ENCODE measurements around the gene POU6F1.

DNA sequence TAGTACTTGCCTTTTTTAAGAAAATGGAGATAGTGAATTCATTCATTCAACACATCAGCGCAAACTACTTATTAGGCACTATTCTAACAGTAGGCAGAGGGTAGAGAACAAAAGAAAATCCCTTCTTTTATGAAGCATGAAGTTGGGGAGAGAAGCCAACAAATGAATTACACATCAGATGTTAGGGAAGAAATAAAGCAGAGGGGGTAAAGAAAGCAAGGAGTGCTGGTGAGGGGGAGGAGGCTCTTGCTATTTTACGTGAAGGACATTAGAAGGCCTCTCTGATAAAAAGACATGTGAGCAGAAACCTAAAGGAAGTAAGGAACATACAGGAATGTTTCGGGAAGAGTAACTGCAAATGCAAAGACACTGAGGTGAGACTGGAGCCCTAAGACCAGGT, 67.1 kb downstream of the POU6F1 start:
- TF ChIP-seq, protein P1, sequence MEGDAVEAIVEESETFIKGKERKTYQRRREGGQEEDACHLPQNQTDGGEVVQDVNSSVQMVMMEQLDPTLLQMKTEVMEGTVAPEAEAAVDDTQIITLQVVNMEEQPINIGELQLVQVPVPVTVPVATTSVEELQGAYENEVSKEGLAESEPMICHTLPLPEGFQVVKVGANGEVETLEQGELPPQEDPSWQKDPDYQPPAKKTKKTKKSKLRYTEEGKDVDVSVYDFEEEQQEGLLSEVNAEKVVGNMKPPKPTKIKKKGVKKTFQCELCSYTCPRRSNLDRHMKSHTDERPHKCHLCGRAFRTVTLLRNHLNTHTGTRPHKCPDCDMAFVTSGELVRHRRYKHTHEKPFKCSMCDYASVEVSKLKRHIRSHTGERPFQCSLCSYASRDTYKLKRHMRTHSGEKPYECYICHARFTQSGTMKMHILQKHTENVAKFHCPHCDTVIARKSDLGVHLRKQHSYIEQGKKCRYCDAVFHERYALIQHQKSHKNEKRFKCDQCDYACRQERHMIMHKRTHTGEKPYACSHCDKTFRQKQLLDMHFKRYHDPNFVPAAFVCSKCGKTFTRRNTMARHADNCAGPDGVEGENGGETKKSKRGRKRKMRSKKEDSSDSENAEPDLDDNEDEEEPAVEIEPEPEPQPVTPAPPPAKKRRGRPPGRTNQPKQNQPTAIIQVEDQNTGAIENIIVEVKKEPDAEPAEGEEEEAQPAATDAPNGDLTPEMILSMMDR (IDR thresholded peaks at IDR 0.05) = no peak
- no peak for TF ChIP-seq POLR2A (IDR thresholded peaks at IDR 0.05)
